AG10803 (cell line): ENCODE results near the gene ASCC3.
A peak's percentile ranks its signal among the peaks of the same experiment; 100 is the strongest.
"Not testable (repeated sequence)": the region's sequence is repeated elsewhere in the genome, so short reads cannot be mapped to it uniquely, and the experiment has no call there.

ENCODE experiments used
- DNase-seq: peaks from one replicate; pipeline ENCODE4 v3.0.0; 2010; ENCODE audit warnings: low read depth
- H3K4me3 ChIP-seq: 2 replicates; pipeline ENCODE4 v1.5.1; 2011; ENCODE audit warnings: mild to moderate bottlenecking, low read length, control low read depth
- TF ChIP-seq, protein P1 (sequence below): conservative IDR thresholded peaks from 2 replicates; pipeline ENCODE4 v1.5.1; 2011; ENCODE audit warnings: mild to moderate bottlenecking, low read length, control low read depth, inconsistent platforms

Gene ASCC3

GRCh38 chr6:100753421-100753820 lies 127.7 kb downstream of the ASCC3 start:
- TF ChIP-seq, protein P1, sequence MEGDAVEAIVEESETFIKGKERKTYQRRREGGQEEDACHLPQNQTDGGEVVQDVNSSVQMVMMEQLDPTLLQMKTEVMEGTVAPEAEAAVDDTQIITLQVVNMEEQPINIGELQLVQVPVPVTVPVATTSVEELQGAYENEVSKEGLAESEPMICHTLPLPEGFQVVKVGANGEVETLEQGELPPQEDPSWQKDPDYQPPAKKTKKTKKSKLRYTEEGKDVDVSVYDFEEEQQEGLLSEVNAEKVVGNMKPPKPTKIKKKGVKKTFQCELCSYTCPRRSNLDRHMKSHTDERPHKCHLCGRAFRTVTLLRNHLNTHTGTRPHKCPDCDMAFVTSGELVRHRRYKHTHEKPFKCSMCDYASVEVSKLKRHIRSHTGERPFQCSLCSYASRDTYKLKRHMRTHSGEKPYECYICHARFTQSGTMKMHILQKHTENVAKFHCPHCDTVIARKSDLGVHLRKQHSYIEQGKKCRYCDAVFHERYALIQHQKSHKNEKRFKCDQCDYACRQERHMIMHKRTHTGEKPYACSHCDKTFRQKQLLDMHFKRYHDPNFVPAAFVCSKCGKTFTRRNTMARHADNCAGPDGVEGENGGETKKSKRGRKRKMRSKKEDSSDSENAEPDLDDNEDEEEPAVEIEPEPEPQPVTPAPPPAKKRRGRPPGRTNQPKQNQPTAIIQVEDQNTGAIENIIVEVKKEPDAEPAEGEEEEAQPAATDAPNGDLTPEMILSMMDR, result no peak
- no peak overlapping the region for H3K4me3 ChIP-seq
- DNase-seq, result no peak

DNA sequence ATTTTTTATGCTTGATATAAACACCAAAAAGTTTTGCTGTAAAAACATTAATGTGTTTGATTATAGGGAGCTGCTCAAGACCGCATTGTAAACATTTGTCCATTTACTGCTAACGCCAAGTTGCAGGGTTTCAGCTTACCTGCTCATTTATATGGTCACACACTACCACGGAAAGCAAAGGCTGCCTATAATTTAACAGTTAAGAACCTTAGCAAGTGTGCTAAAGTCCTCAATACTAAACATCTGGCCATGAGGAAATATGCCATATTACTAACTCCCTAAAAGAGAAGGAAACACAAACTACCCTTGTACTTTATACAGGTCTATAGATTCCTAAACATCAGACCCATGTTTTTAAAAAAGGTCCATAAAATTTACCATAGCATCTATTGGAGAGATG lies 129.5 kb downstream of the ASCC3 start:
- no peak for DNase-seq
- TF ChIP-seq, protein P1, result no peak
- no peak overlapping the region for H3K4me3 ChIP-seq

- TF ChIP-seq, protein P1, result no peak
- no peak for DNase-seq
- H3K4me3 ChIP-seq, result no peak overlapping the region
Observed at GRCh38 chr6:100745419-100746041, 135.6 kb downstream of the ASCC3 start.

DNA sequence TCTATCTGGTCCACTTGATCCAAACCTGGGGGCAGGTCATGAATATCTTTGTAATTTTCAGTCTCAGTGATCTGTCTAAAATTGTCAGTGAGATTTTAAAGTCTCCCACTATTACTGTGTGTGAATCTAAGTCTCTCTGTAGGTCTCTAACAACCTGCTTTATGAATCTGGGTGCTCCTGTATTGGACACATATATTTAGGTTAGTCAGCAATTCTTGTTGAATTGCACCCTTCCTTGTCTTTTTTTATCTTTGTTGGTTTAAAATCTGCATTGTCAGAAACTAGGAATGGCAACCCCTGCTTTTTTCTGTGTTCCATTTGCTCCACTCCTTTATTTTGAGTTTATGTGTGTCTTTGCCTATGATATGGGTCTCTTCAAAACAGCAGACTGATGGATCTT lies 140.7 kb downstream of the ASCC3 start:
- H3K4me3 ChIP-seq, result no peak overlapping the region
- no peak for DNase-seq
- TF ChIP-seq, protein P1, result no peak

- DNase-seq, H3K4me3 ChIP-seq: not testable (repeated sequence)
Observed at GRCh38 chr6:100737720-100738119, 143.4 kb downstream of the ASCC3 start.

- no peak overlapping the region for H3K4me3 ChIP-seq
- TF ChIP-seq, protein P1, result no peak
- no peak for DNase-seq
Observed at GRCh38 chr6:100731411-100731810, 149.7 kb downstream of the ASCC3 start.

DNA sequence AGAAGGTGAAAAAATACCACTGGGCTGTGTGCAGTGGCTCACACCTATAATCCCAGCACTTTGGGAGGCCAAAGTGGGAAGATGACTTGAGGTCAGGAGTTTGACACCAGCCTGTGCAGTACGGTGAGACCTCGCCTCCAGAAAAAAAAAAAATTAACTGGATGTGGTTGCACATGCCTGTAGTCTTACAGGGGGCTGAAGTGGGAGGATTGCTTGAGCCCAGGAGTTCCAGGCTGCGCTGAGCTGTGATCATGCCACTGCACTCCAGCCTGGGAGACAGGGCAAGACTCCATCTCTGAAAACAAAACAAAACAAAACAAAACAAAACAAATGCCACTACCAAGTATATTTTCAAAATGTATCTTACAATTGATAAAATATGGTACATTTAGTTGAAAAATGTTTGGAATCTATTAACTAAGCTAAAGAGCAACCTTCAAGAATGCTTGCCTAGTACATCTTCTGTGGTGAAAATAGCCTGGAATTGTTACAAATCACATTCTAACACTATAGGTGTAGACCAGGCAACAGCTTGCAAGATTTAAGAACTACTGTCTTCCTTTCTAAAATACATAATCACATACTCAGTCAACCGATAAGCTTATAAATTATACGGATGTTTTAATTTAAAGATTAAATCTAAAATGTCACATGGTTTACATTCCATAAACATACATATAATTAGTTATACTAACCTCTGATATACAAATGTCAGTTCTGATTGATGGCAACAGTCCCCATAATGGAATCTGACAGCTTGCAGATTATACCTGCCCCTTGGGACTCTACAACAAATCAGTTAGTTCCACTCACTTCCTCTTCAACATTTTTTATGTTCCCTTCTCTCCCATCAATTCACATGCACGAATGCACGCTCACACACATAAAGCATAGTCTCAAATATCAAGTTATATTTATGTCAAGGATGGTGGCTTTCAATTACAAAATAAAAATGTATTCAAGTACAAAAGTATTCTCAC lies 150.8 kb downstream of the ASCC3 start:
- peak; percentile 22 for DNase-seq
- TF ChIP-seq, protein P1, result no peak
- H3K4me3 ChIP-seq, result no peak overlapping the region
